Lower leg skin (tissue), 3 donors: Measurements from ENCODE around the gene GHR.

ENCODE experiments used
- CTCF ChIP-seq, 3 donors: fragments of 450-650 bp; IDR thresholded peaks; one replicate each; pipeline ENCODE4 v1.5.1; 2016; ENCODE audit warnings: antibody characterized with exemption in 3 of 3, mild to moderate bottlenecking in 3 of 3, moderate library complexity in 2 of 3
- POLR2A ChIP-seq, 2 donors: fragments of 450-650 bp; IDR thresholded peaks; one replicate each; pipeline ENCODE4 v1.6.1; 2016 to 2017; ENCODE audit warnings: antibody characterized with exemption in 2 of 2, mild to moderate bottlenecking in 1 of 2, moderate library complexity in 1 of 2

GRCh38 chr5:42518595-42519221 is 95.5 kb downstream of the GHR start:
- TF ChIP-seq CTCF (IDR thresholded peaks at IDR 0.05) (no peak), POLR2A (IDR thresholded peaks at IDR 0.05) (no peak)
